ENCODE data around the gene MBNL2.
"Not testable (repeated sequence)": the region's sequence is repeated elsewhere in the genome, so short reads cannot be mapped to it uniquely, and the experiment has no call there.

Gene MBNL2

GRCh38 chr13:97329331-97329730 lies 107.2 kb downstream of the MBNL2 start:
- DNase-seq = no peak

- DNase-seq = no peak
Measured at GRCh38 chr13:97330448-97330847, 108.3 kb downstream of the MBNL2 start.

GRCh38 chr13:97332742-97333141 lies 110.6 kb downstream of the MBNL2 start:
- DNase-seq = no peak

DNA sequence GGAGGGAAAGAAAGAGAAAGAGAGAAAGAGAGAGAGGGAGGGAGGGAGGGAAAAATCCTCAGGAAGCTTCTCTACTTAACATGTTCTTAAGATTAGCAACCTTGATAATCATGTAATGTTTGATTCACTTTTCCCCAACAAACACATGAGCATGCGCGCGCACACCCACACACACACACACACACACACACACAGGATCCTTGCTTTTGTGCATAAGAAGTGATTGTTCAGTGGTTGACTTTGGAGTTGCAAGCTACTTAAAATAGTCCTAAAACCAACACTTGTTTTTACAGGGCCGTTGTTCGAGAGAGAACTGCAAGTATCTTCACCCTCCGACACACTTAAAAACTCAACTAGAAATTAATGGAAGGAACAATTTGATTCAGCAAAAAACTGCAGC lies 111.8 kb downstream of the MBNL2 start:
- DNase-seq = no peak

- DNase-seq = no peak
Measured at GRCh38 chr13:97334690-97335089, 112.6 kb downstream of the MBNL2 start.

GRCh38 chr13:97335488-97336134 lies 113.5 kb downstream of the MBNL2 start:
- DNase-seq = no peak

- DNase-seq = no peak
Measured at GRCh38 chr13:97337985-97338499, 115.9 kb downstream of the MBNL2 start.

GRCh38 chr13:97338571-97338970 lies 116.4 kb downstream of the MBNL2 start:
- DNase-seq = no peak

DNA sequence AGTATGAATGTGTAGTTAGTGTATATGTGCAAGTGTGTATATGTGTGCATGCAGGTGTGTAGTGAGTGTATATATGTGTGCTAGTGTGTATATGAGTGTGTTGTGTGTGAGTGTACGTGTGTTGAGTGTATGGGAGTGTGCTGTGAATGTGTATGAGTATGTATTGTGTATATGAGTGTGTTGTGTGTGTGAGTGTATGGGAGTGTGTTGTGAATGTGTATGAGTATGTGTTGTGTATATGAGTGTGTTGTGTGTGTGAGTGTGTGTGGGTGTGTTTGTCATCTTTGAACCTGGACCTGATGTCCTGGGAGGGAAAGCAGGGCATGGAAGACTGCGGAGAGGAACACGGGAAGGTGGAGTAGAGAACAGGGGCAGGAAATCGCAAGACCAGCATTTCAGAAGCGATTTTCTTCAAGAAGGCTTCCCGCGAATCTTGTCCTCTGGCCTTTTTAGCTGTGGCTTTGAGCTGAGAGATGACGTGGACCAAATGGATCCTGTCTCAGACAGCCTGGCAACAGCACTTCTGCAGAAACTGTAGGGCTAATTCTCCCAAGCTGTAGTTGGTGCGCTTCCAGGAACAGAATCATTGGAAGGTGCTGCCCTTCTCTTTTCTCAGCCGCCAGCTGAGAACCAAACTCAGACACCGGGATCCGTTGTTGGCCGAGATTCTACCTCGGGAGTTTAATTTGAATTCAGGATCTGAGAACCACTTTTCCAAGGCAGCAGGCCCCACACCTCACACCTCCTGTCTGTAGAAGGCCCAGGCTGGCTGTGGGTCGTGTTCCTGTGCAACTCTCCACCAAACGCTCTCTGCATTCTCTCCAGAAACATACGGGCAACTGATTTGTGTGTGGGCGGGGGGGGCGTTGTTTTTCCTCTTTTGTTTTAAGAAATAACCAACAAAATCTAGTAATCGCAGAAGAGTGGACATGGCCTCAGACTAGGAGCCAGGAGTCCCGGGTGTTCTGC lies 117.2 kb downstream of the MBNL2 start:
- peak; percentile 78 for DNase-seq

DNA sequence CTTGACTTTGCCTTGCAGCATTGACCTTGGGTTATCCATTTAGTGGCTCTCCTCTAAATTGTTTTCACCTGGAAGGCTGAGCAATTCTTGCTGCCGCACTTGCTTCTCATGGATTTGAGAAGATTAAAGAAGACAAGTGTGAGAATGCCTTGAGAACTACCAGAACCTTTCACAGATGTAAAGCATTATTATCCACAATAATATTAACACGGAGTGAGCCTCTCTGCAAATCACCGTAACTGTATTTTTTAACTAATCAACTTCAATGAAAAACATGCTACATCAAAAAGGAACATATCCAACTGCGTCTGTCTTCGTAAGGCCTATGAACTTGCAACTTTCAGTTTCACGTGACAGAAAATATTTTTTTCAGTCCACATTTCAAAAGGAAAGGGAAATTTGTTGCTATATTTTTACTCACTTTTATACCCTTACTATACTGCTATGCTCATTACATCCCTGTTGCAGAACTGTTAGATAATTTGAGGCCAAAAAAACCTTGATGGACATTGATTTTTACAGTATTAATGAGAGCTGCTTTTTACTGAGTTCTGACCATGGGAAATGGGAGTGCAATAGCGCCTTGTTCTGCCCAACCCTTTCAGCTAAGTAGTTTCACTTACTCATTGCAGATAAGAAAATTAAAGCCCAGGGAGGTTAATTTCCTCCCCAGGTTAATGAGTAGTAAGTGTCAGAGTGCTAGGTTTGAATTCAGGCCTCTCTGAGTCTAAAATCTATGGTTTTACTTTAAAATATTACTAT lies 118.0 kb downstream of the MBNL2 start:
- peak; percentile 73 for DNase-seq

DNA sequence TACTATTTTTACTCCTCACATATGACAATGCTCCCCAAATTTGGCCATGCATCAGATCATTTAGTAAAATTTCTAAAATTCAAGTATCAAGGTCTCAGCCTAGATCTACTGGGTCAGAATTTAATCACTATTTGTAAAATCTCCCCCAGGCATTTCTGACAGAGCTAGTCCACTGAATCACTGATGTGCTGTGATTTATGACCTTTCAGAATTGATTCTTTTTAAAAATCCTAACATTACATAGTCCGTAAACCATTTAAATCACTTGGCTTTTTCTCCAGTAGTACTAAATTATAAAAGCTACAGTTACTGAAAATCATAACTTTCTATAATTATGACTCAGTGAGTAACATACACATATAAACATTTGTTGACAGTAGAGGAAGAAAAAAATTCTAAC lies 119.0 kb downstream of the MBNL2 start:
- no peak for DNase-seq

DNA sequence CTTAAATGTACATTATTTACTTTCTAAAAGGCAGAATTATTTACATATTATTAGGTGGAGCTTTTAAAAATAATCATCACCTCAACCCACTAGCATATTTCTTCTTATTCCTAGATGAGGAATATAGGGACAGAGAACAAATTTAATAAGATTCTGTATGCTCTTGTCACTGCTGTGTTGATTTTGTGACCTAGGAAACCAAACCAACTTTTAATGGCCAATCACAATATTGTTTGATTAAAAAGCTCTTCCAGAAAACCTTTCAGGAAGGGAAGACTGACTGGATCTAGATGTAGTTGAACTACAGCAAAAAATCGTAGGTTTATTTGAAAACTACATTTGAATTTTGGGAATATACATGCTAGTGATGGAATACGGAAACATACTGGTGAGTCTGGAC lies 120.0 kb downstream of the MBNL2 start:
- no peak for DNase-seq

DNA sequence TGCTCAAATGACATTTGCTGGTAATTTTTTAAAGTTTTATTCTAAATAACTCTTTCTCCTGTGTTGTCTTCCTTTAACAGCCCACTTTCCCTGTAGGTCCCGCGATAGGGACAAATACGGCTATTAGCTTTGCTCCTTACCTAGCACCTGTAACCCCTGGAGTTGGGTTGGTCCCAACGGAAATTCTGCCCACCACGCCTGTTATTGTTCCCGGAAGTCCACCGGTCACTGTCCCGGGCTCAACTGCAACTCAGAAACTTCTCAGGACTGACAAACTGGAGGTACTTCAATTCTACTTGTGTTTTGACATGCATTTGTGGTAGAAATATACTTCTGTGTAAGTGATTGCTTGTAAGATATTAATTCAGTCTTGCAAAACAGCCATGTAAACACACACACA lies 120.8 kb downstream of the MBNL2 start:
- no peak for DNase-seq

DNA sequence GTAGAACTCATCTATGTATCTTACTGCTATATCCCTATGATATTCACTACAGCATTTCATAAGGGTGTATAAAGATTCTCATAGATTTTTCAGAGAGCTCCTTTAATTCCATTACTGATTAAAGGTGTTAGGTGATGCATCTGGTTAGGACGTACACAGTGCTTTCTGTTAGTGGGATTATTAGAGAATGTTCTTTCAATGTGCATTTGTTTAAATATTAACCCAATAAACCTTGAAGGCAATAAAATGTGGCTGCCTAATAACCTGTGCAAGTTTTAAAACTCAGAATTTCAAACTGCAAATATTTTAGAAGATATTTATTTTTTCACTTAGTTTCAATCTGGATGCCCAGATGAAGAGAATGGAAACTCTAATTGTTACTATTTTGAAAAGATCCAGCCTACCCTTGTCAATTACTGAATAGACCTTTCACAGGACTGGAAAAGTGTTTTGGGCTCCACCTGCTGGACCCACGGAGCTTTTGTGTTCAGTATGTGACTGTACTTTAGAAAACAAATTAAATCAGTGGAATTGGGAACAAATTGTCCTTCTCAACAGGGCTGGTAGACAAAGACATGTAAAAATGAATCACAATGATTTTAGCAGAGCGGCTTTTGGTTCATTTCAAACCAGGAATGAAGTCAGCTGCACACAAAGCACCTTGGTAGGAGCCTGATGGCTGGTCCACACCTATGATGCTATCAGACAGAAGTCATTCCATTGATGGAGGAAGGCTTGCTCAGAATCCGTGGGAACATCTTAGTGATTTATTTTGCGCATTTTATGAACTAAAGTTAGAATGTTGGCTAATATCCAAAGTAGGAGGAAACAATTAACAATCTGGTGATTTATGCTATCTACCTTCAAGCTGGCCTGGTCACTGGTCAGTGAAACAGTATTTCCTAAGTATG lies 122.4 kb downstream of the MBNL2 start:
- DNase-seq = peak; percentile 80

- no peak for DNase-seq
Measured at GRCh38 chr13:97346097-97346496, 124.0 kb downstream of the MBNL2 start.

- no peak for DNase-seq
Measured at GRCh38 chr13:97346561-97347254, 124.6 kb downstream of the MBNL2 start.

GRCh38 chr13:97347255-97347932 lies 125.3 kb downstream of the MBNL2 start:
- DNase-seq = no peak

DNA sequence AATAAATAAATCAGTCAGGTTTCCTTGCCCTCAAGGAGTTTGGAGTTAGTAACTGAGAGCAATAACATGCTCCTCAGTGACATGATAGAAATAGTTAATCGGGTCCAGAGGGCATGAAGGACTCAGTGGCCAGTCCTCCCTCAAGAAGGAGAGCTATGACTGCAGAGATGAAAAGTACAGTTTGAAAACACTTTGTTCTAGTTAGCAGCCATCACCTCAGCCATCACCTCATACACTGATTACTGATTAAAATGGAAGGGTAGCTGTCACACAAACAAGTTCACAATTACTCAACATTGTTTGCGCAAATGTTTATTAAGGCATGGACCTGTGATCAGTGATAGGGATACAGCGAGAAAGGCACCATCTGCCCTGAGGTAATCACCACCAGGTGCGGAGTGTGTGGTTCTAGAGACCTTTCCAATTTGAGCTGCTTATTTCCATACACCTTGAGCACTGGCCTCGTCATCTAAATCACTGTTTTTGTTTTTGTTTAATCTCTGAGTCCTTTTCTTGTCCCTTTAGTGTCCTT lies 126.5 kb downstream of the MBNL2 start:
- no peak for DNase-seq

GRCh38 chr13:97352012-97352411 lies 129.9 kb downstream of the MBNL2 start:
- not testable (repeated sequence) for DNase-seq

DNA sequence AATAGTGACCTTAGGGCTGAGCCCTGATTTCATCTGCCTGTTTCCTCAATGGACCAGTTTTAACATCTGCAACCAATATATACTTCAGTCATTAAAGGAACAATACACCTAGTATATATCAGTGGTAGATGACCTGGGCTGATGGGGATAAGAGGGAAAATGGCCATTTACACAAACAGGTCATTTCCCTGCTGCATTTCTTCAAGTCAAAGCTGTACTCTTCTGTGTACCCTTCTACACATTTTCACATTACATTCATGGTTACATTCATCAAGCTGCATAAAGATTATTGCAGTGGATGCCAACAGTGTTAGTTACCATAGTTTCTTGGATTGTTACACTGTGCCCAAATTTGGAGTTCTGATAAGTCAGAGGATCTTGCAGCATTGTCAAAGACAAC lies 130.7 kb downstream of the MBNL2 start:
- DNase-seq = no peak

Data from eye (tissue), 1 donor.